Uterus (tissue), 2 donors: ENCODE measurements around the gene CTIF.

Source experiments
- POLR2A ChIP-seq, 2 donors: fragments of 450-650 bp; IDR thresholded peaks; one replicate each; pipeline ENCODE4 v1.6.1; 2016; ENCODE audit warnings: antibody characterized with exemption in 2 of 2, mild to moderate bottlenecking in 1 of 2, moderate library complexity in 1 of 2
- TF ChIP-seq, protein P1 (sequence below), 4 experiments: fragments of 200-600 bp in 2 of 4; fragments of 450-650 bp in 2 of 4; sonication (generic) in 2 of 4; IDR thresholded peaks; one replicate each; pipeline ENCODE4 v1.5.1; 2016 to 2019; ENCODE audit warnings: antibody characterized with exemption in 4 of 4, mild to moderate bottlenecking in 2 of 4, moderate library complexity in 1 of 4

DNA sequence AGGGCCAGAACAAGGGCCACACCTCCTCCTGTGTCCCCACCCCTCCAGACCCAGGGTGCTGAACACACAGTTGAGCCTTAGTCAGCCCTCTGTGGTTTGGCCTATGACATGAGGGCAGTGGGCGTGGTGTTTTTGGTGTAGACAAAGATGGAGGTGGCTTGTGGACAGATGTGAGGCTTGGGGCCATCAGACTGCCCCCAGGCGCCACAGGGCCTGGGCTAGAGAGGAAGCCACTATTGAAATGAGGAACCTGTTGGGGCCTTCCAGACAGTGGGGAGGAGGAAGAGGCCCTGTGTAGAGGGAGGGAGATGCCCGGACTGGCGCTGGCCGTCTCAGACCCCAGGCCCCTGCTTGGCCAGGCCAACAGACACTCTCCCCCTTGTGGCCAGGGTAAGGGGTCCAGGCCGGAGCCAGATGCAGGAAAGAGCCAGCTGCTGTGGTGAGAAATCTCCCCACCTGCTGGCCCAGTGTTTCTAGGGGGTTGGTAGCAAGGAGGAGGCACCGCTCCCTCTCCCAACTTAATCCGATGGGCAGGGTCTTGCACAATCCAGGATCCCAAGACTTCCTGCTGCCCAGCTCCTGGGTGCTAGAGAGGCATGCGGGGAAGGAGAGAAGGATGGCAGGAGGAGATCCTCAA, 358.2 kb downstream of the CTIF start:
- TF ChIP-seq, protein P1, sequence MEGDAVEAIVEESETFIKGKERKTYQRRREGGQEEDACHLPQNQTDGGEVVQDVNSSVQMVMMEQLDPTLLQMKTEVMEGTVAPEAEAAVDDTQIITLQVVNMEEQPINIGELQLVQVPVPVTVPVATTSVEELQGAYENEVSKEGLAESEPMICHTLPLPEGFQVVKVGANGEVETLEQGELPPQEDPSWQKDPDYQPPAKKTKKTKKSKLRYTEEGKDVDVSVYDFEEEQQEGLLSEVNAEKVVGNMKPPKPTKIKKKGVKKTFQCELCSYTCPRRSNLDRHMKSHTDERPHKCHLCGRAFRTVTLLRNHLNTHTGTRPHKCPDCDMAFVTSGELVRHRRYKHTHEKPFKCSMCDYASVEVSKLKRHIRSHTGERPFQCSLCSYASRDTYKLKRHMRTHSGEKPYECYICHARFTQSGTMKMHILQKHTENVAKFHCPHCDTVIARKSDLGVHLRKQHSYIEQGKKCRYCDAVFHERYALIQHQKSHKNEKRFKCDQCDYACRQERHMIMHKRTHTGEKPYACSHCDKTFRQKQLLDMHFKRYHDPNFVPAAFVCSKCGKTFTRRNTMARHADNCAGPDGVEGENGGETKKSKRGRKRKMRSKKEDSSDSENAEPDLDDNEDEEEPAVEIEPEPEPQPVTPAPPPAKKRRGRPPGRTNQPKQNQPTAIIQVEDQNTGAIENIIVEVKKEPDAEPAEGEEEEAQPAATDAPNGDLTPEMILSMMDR (IDR thresholded peaks at IDR 0.05): no peak
- TF ChIP-seq POLR2A (IDR thresholded peaks at IDR 0.05): no peak
